ENCODE data around the gene CCDC71.

CCDC71 gene

DNA sequence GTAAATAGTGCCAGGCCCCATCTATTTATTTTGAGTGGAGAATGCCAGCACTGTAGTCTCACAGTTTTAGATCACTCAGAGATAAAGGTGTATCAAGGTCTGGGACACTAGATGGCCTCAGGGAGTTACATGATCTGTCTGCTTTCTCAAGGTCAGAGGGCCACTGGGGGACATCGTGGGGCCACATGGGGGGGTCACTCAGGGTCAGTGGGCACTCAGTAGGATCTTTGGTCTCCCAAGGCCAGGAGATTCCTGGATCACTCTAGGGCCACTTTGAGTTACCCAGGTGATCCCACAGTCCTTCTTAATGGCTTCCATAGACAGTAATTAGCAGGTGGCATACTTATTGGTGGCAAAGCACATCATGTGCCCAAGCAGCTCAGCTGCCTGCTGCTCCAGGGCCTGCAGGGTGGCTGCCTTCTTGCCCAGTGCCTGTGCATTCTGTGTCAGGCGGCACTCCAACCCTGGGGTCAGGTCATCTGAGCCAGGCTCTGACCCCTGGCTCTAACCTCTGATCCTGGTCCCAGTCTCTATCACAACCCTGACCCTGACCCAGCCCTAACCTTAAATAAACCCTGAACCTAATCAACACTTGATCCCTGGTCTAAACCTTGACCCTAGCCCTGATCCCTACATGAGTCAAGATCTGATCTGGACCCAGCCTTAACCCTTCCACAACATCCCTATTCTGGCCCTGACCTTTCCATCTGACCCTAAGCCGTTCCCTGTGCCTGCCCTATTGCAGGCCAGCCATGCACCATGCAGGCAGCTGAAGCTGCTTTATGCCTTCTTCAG lies 31.5 kb downstream of the CCDC71 start:
- Histone ChIP-seq H3K4me1 (peaks cover 15% of the 10 kb centered on the region), H3K4me2 (ENCODE audit: low read length) (peak overlapping the region; percentile 12), H3K9ac (no peak overlapping the region), H3K9me3 (ENCODE audit: control insufficient read depth, low read length) (no peaks in the 10 kb centered on the region), H3K27ac (peak overlapping the region; percentile 90), H2AFZ (peak overlapping the region; percentile 96), H3K27me3 (ENCODE audit: control insufficient read depth, insufficient read depth, low read length) (no peaks in the 10 kb centered on the region), H3K4me3 (ENCODE audit: low read depth, low read length) (no peak overlapping the region), H3K36me3 (ENCODE audit: control insufficient read depth, insufficient read depth, low read length) (no peaks in the 10 kb centered on the region), H3K79me2 (peaks cover 24% of the 10 kb centered on the region)
- peak; percentile 22 for TF ChIP-seq CTCF (IDR thresholded peaks at IDR 0.05)

DNA sequence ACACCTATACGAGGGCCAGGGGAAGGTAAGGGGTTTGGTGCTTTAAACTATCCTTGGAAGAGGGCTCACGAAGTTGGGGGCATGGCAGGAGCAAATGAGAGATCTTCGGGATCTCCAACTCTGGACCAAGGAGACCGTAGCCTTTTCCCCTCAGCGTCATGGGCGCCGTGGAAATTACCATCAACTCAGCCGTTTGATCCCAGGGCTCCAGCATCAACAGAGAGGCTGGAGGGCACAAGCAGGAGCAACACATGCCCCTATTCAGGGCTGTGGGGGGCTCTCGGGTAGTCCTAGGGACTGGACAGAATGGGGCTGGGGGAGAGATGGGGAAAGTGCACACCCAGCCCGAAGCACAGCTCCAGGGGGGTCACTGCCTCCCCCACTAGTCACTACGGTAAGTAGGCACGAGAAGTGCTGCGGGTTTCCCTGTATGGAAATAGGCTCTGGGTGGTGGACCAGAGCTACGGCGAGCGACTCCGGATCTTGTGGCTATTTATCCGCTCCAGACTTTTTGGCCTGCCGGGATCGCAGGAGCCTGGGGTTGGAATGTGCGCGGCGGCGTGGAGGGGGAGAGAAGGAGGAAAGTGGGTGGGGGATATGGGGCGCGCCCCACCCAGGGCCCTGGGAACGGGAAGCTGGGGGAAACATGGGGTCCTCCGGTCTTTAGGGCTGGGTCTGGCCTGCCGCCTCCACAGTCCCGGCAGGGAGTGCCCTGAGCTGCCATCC lies 32.7 kb downstream of the CCDC71 start:
- peaks cover 15% of the 10 kb centered on the region for H3K4me1 ChIP-seq
- no peaks in the 10 kb centered on the region for H3K9me3 ChIP-seq (ENCODE audit: control insufficient read depth, low read length)
- no peak for TF ChIP-seq CTCF (IDR thresholded peaks at IDR 0.05)
- H3K9ac ChIP-seq, result peak overlapping the region; percentile 5
- H3K4me3 ChIP-seq (ENCODE audit: low read depth, low read length), result peak overlapping the region; percentile 73
- no peaks in the 10 kb centered on the region for H3K27me3 ChIP-seq (ENCODE audit: control insufficient read depth, insufficient read depth, low read length)
- H2AFZ ChIP-seq, result peak overlapping the region; percentile 96
- peak overlapping the region; percentile 92 for H3K4me2 ChIP-seq (ENCODE audit: low read length)
- H3K36me3 ChIP-seq (ENCODE audit: control insufficient read depth, insufficient read depth, low read length), result no peaks in the 10 kb centered on the region
- H3K79me2 ChIP-seq, result peaks cover 28% of the 10 kb centered on the region
- peak overlapping the region; percentile 90 for H3K27ac ChIP-seq

GRCh38 chr3:49132437-49133225 lies 33.5 kb downstream of the CCDC71 start, which contains the start of gene LAMB2:
TSS of gene LAMB2 (minus strand) at chr3:49133050. CDS start at chr3:49132867, 183 bp downstream.
- no peaks in the 10 kb centered on the region for H3K36me3 ChIP-seq (ENCODE audit: control insufficient read depth, insufficient read depth, low read length)
- peak within 1 kb of the TSS; percentile 5 for H3K9ac ChIP-seq
- TF ChIP-seq CTCF (IDR thresholded peaks at IDR 0.05), result no peak
- H3K79me2 ChIP-seq, result peaks cover 30% of the 10 kb centered on the region
- H2AFZ ChIP-seq, result peak within 1 kb of the TSS; percentile 96
- no peaks in the 10 kb centered on the region for H3K27me3 ChIP-seq (ENCODE audit: control insufficient read depth, insufficient read depth, low read length)
- H3K4me2 ChIP-seq (ENCODE audit: low read length), result peak within 1 kb of the TSS; percentile 92
- peak within 1 kb of the TSS; percentile 90 for H3K27ac ChIP-seq
- peaks cover 15% of the 10 kb centered on the region for H3K4me1 ChIP-seq
- no peaks in the 10 kb centered on the region for H3K9me3 ChIP-seq (ENCODE audit: control insufficient read depth, low read length)
- H3K4me3 ChIP-seq (ENCODE audit: low read depth, low read length), result peak within 1 kb of the TSS; percentile 73

DNA sequence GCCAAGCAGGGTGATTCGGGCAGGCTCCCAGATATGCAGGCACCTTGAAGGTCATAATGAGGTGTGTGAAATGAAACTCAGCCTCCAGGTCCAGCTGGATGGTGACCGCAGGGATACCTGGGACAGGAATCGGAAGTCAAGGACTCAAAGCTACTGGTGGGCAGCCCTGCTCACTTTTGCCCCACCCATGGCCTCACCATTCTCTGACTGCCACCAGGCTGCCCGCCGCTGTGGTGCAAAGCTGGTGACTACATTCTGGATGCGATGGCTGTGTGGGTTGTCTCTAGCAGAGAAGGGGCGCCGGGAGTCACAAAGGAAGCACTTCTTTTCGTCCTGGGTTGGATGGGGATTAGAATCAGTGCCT lies 34.1 kb downstream of the CCDC71 start:
- Histone ChIP-seq H3K27ac (peak overlapping the region; percentile 90), H3K4me1 (peaks cover 15% of the 10 kb centered on the region)
- no peak for TF ChIP-seq CTCF (IDR thresholded peaks at IDR 0.05)

More for the DNA sequence above, 34.1 kb downstream of the CCDC71 start:
- H3K79me2 ChIP-seq, result peaks cover 30% of the 10 kb centered on the region
- H2AFZ ChIP-seq, result peak overlapping the region; percentile 96
- H3K9me3 ChIP-seq (ENCODE audit: control insufficient read depth, low read length), result no peaks in the 10 kb centered on the region
- H3K4me3 ChIP-seq (ENCODE audit: low read depth, low read length), result peak overlapping the region; percentile 73
- H3K4me2 ChIP-seq (ENCODE audit: low read length), result peak overlapping the region; percentile 92
- no peaks in the 10 kb centered on the region for H3K36me3 ChIP-seq (ENCODE audit: control insufficient read depth, insufficient read depth, low read length)
- no peaks in the 10 kb centered on the region for H3K27me3 ChIP-seq (ENCODE audit: control insufficient read depth, insufficient read depth, low read length)
- peak overlapping the region; percentile 5 for H3K9ac ChIP-seq

All from parathyroid adenoma (tissue), 2 donors.